Progenitor cell of endocrine pancreas (in vitro differentiated cells): ENCODE measurements around the gene PPM1H. TPM values are rescaled to one million over a fixed set of nuclear protein-coding genes. Genes with fewer than 3 reads are reported as not detected.
A peak's percentile ranks its signal among the peaks of the same experiment; 100 is the strongest.

Experiments used
- DNase-seq: peaks from one replicate; pipeline ENCODE4 v3.0.0; 2021; ENCODE audit warnings: low spot score; ENCODE audit not compliant: unreplicated experiment
- H3K27ac Mint-ChIP-seq: 2 replicates; pipeline ENCODE4 v1.8.0; 2021; ENCODE audit warnings: mild to moderate bottlenecking, moderate library complexity, mixed read lengths
- H3K27me3 Mint-ChIP-seq: 2 replicates; pipeline ENCODE4 v1.8.0; 2021; ENCODE audit warnings: mixed read lengths
- H3K36me3 Mint-ChIP-seq: 2 replicates; pipeline ENCODE4 v1.8.0; 2022; ENCODE audit warnings: mixed read lengths; ENCODE audit not compliant: insufficient read depth
- H3K4me1 Mint-ChIP-seq: 2 replicates; pipeline ENCODE4 v1.8.0; 2021; ENCODE audit warnings: low read depth, mixed read lengths
- H3K4me3 Mint-ChIP-seq: 2 replicates; pipeline ENCODE4 v1.8.0; 2021; ENCODE audit warnings: low read depth, mild to moderate bottlenecking, moderate library complexity, mixed read lengths
- H3K9me3 Mint-ChIP-seq: 2 replicates; pipeline ENCODE4 v1.8.0; 2021; ENCODE audit warnings: low read depth, mixed read lengths
- CTCF ChIP-seq: fragments of 200-600 bp; sonication (generic); IDR thresholded peaks from one replicate; pipeline ENCODE4 v1.5.0; 2021; ENCODE audit warnings: antibody characterized with exemption, mild to moderate bottlenecking; ENCODE audit not compliant: unreplicated experiment
- total RNA-seq: library from RNA; stranded (reverse); gene quantifications from 2 replicates; pipeline ENCODE4 v1.2.1, GENCODE V29; 2021

The PPM1H gene
- total RNA-seq, 1 donor from 2014 or later = 25.4 TPM

- H3K9me3 Mint-ChIP-seq = no peaks in the 10 kb centered on the region
- H3K4me3 Mint-ChIP-seq = no peak overlapping the region
- H3K27me3 Mint-ChIP-seq = peaks cover 8% of the 10 kb centered on the region
- peaks cover 8% of the 10 kb centered on the region for H3K4me1 Mint-ChIP-seq
- no peak for TF ChIP-seq CTCF
- no peak overlapping the region for H3K27ac Mint-ChIP-seq
- DNase-seq = no peak
- H3K36me3 Mint-ChIP-seq = peaks cover 12% of the 10 kb centered on the region
Observed at GRCh38 chr12:62787611-62788010, 147.3 kb downstream of the PPM1H start.

GRCh38 chr12:62787023-62787422 is 147.9 kb downstream of the PPM1H start:
- no peak for DNase-seq
- Mint-ChIP-seq H3K36me3 (peaks cover 12% of the 10 kb centered on the region), H3K4me3 (no peak overlapping the region), H3K27me3 (peaks cover 8% of the 10 kb centered on the region), H3K4me1 (peaks cover 4% of the 10 kb centered on the region), H3K9me3 (no peaks in the 10 kb centered on the region), H3K27ac (no peak overlapping the region)
- no peak for TF ChIP-seq CTCF

GRCh38 chr12:62785941-62786559 is 148.9 kb downstream of the PPM1H start:
- no peak for DNase-seq
- peaks cover 12% of the 10 kb centered on the region for H3K36me3 Mint-ChIP-seq
- H3K4me3 Mint-ChIP-seq = no peak overlapping the region
- H3K27ac Mint-ChIP-seq = peak overlapping the region; percentile 86
- no peaks in the 10 kb centered on the region for H3K9me3 Mint-ChIP-seq
- H3K27me3 Mint-ChIP-seq = peaks cover 12% of the 10 kb centered on the region
- TF ChIP-seq CTCF = no peak
- H3K4me1 Mint-ChIP-seq = peaks cover 1% of the 10 kb centered on the region

GRCh38 chr12:62784576-62784975 is 150.4 kb downstream of the PPM1H start:
- no peaks in the 10 kb centered on the region for H3K4me1 Mint-ChIP-seq
- H3K9me3 Mint-ChIP-seq = no peaks in the 10 kb centered on the region
- H3K27ac Mint-ChIP-seq = no peak overlapping the region
- TF ChIP-seq CTCF = no peak
- DNase-seq = no peak
- peaks cover 12% of the 10 kb centered on the region for H3K36me3 Mint-ChIP-seq
- H3K27me3 Mint-ChIP-seq = peaks cover 4% of the 10 kb centered on the region
- H3K4me3 Mint-ChIP-seq = no peak overlapping the region

- Mint-ChIP-seq H3K36me3 (peaks cover 12% of the 10 kb centered on the region), H3K27me3 (peaks cover 4% of the 10 kb centered on the region), H3K27ac (no peak overlapping the region), H3K4me1 (no peaks in the 10 kb centered on the region), H3K4me3 (no peak overlapping the region), H3K9me3 (no peaks in the 10 kb centered on the region)
- no peak for TF ChIP-seq CTCF
- no peak for DNase-seq
Observed at GRCh38 chr12:62783881-62784280, 151.1 kb downstream of the PPM1H start.
